ENCODE results near the gene DNAJC13.
A peak's percentile ranks its signal among the peaks of the same experiment; 100 is the strongest.

Gene DNAJC13

GRCh38 chr3:132519914-132520313 is 102.6 kb downstream of the DNAJC13 start:
- TF ChIP-seq CTCF (IDR thresholded peaks at IDR 0.05; ENCODE audit: insufficient read depth, low read length, missing control alignments) = no peak
- no peak for DNase-seq (ENCODE audit: low read depth, low spot score)
- ChIA-PET CTCF (interaction anchor here (0.9 to 5.4 kb wide), 3 partner anchors 12 to 122 kb away, joined by 3 to 49 read pairs (median 12); no protein-coding TSS in a partner anchor), POLR2A (no interaction called here)
- H3K4me3 ChIP-seq (ENCODE audit: low read depth, low read length) = no peak overlapping the region

DNA sequence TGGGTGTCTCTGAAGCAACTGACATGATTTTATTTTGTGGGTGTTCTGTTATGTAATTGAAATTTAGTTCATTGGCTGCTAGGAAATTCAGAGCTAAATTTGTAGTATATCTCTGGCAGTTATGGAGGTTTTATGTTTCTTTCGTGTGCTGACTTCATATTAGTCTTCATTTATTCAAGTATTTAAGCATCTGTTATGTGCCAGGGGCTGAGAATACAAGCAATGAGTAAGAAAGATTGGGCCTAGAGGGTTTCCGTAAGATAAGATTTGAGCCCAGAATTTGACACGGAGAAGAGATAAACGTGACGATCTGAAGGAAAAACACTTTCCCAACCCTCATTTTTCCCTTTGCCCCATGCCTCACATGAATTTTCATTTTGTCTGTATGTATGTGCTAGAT is 104.6 kb downstream of the DNAJC13 start:
- no peak overlapping the region for H3K4me3 ChIP-seq (ENCODE audit: low read depth, low read length)
- TF ChIP-seq CTCF (IDR thresholded peaks at IDR 0.05; ENCODE audit: insufficient read depth, low read length, missing control alignments) = no peak
- ChIA-PET POLR2A (no interaction called here), CTCF (interaction anchor here (3.3 to 5.4 kb wide), 2 partner anchors 14 to 120 kb away, joined by 12 to 49 read pairs; no protein-coding TSS in a partner anchor)
- DNase-seq (ENCODE audit: low read depth, low spot score) = no peak

DNA sequence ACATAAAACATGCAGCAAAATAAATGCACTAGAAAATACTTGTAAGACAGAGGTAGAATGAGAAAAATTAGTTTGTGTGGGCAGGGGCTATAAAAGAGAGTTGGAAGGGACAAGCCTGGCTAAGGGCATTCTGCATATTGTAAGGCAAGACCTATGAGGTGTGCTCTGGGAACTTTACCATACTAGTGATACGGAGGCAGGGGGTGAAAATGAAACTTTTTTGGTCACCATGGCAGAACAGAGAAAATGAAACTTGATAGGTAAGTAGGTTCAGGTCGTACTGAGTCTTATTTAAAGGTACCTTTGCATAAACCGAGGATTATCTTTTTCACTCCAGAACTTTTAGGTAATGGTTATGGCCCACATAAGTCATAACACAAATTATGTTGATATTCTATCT is 105.1 kb downstream of the DNAJC13 start:
- CTCF ChIA-PET = interaction anchor here (3.3 to 5.4 kb wide), 2 partner anchors 13 to 120 kb away, joined by 12 to 49 read pairs; no protein-coding TSS in a partner anchor
- POLR2A ChIA-PET = no interaction called here
- TF ChIP-seq CTCF (IDR thresholded peaks at IDR 0.05; ENCODE audit: insufficient read depth, low read length, missing control alignments) = no peak
- DNase-seq (ENCODE audit: low read depth, low spot score) = no peak
- no peak overlapping the region for H3K4me3 ChIP-seq (ENCODE audit: low read depth, low read length)

GRCh38 chr3:132530624-132531023 is 113.3 kb downstream of the DNAJC13 start:
- ChIA-PET POLR2A (no interaction called here), CTCF (interaction anchor here (0.9 to 5.6 kb wide), 3 partner anchors 106 to 116 kb away, joined by 3 to 33 read pairs (median 3); no protein-coding TSS in a partner anchor)
- no peak for TF ChIP-seq CTCF (IDR thresholded peaks at IDR 0.05; ENCODE audit: insufficient read depth, low read length, missing control alignments)
- H3K4me3 ChIP-seq (ENCODE audit: low read depth, low read length) = no peak overlapping the region
- no peak for DNase-seq (ENCODE audit: low read depth, low spot score)

DNA sequence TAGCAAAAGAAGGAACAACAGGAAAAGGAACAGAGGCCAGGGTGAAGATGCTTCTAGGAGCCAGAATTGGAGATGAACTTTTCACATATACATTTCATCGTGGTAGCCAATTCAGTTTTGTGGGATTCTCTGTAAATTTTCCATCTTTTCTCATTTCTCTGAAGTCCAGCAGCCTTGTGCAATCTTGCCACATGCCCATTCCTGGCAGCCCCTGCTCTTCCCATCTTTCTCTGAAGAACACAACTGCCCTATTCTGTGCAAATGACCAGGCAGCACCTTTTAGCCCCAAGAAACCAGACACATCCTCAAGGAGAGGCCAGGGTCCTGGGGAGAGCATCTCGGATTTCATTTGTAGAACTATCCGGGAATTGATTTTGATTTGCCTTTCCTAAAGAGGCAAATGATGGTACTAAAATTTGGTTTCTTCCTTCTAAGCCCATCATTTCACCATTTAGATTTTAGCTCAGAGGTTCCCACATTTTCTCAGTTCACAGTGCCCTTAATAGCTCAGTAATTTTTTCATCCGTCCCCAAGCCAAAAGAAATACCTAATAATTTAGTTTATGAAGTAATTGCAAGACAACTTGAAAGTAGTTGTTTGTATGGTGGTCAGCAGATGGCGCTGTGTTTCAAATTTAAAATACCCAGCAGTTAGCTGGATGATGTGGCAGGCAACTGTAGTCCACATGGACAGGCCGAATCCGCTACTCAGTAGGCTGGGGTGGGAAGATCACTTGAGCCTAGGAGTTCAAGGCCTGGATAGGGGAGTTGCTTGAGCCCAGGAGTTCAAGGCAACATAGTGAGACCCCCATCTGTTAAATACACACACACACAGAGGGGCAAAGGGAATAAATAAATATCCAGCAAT is 118.5 kb downstream of the DNAJC13 start:
- peak; percentile 41 for TF ChIP-seq CTCF (IDR thresholded peaks at IDR 0.05; ENCODE audit: insufficient read depth, low read length, missing control alignments)
- H3K4me3 ChIP-seq (ENCODE audit: low read depth, low read length) = no peak overlapping the region
- DNase-seq (ENCODE audit: low read depth, low spot score) = peak; percentile 56
- ChIA-PET POLR2A (no interaction called here), CTCF (interaction anchor here (0.6 to 12.1 kb wide), 48 partner anchors 10 to 191 kb away, joined by 3 to 524 read pairs (median 5); partner anchors contain the start of genes ACAD11 and UBA5)

- TF ChIP-seq CTCF (IDR thresholded peaks at IDR 0.05; ENCODE audit: insufficient read depth, low read length, missing control alignments) = peak; percentile 2
- POLR2A ChIA-PET = no interaction called here
- CTCF ChIA-PET = interaction anchor here (0.8 to 12.1 kb wide), 46 partner anchors 9 to 192 kb away, joined by 3 to 524 read pairs (median 6); partner anchors contain the start of genes ACAD11 and UBA5
- no peak for DNase-seq (ENCODE audit: low read depth, low spot score)
- H3K4me3 ChIP-seq (ENCODE audit: low read depth, low read length) = no peak overlapping the region
These were observed 119.3 kb downstream of the DNAJC13 start for GRCh38 chr3:132536442-132537153.

Measured in AG04449 (cell line).